Fibroblast of lung (primary cell): Measurements from ENCODE around the gene PGA4. TPM values are rescaled to one million over a fixed set of nuclear protein-coding genes. Genes with fewer than 3 reads are reported as not detected.
"Not testable (repeated sequence)": the region's sequence is repeated elsewhere in the genome, so short reads cannot be mapped to it uniquely, and the experiment has no call there.

ENCODE experiments used
- DNase-seq, 2 donors: peaks; one replicate each; pipeline versions ENCODE4 v3.0.0 to v3.0.0-alpha.2; 2010; ENCODE audit warnings: low read depth in 2 of 2
- H2AFZ ChIP-seq: 2 replicates; pipeline ENCODE4 v1.5.1; 2012; ENCODE audit warnings: low read length, control low read depth, inconsistent platforms
- H3K27ac ChIP-seq: 2 replicates; pipeline ENCODE4 v1.5.1; 2011; ENCODE audit warnings: low read length, control low read depth; ENCODE audit not compliant: insufficient read depth
- H3K27me3 ChIP-seq: 2 replicates; pipeline ENCODE4 v1.5.1; 2011; ENCODE audit warnings: mild to moderate bottlenecking, low read length; ENCODE audit not compliant: control insufficient read depth, insufficient read depth
- H3K36me3 ChIP-seq: 2 replicates; pipeline ENCODE4 v1.5.1; 2011; ENCODE audit warnings: low read length; ENCODE audit not compliant: control insufficient read depth, insufficient read depth
- H3K4me1 ChIP-seq: 2 replicates; pipeline ENCODE4 v1.5.1; 2011; ENCODE audit warnings: low read length; ENCODE audit not compliant: control insufficient read depth, insufficient read depth; ENCODE audit errors: extremely low read depth
- H3K4me2 ChIP-seq: 2 replicates; pipeline ENCODE4 v1.5.1; 2011; ENCODE audit warnings: low read length, control low read depth; ENCODE audit not compliant: insufficient read depth; ENCODE audit errors: extremely low read depth
- H3K4me3 ChIP-seq, 4 experiments: fragments of 200-600 bp in 1 of 4; sonication (generic) in 1 of 4; replicated peaks in 1 of 4; 2 replicates each; pipeline ENCODE4 v1.5.1; 2011 to 2016; ENCODE audit warnings: low read length in 4 of 4, low read depth in 3 of 4, mild to moderate bottlenecking in 3 of 4, control low read depth in 2 of 4, inconsistent platforms in 1 of 4, mixed read lengths in 1 of 4; ENCODE audit not compliant: insufficient read depth in 1 of 4; ENCODE audit errors: control extremely low read depth in 1 of 4
- H3K79me2 ChIP-seq: 2 replicates; pipeline ENCODE4 v1.5.1; 2012; ENCODE audit warnings: mild to moderate bottlenecking, low read length, inconsistent platforms; ENCODE audit not compliant: control insufficient read depth, insufficient read depth
- H3K9ac ChIP-seq: 2 replicates; pipeline ENCODE4 v1.5.1; 2011; ENCODE audit warnings: mild to moderate bottlenecking, low read length, control low read depth; ENCODE audit not compliant: insufficient read depth
- H3K9me3 ChIP-seq: 2 replicates; pipeline ENCODE4 v1.5.1; 2012; ENCODE audit warnings: low read depth, low read length; ENCODE audit not compliant: control insufficient read depth, insufficient read depth
- H4K20me1 ChIP-seq: 2 replicates; pipeline ENCODE4 v1.5.1; 2011; ENCODE audit warnings: low read length; ENCODE audit not compliant: control insufficient read depth, insufficient read depth; ENCODE audit errors: extremely low read depth
- polyA plus RNA-seq, 2 donors: library from polyadenylated mRNA; depleted of rRNA in 1 of 2; stranded (reverse) in 1 of 2; unstranded in 1 of 2; fragments of >200 nt; gene quantifications; 2 replicates each; pipeline ENCODE4 v1.2.1, GENCODE V29; 2011 to 2012; ENCODE audit warnings: missing spikeins in 1 of 2
- total RNA-seq: library from RNA; depleted of rRNA; stranded (reverse); fragments of >200 nt; gene quantifications from 2 replicates; pipeline ENCODE4 v1.2.1, GENCODE V29; 2014

Gene PGA4
- total and polyA plus RNA-seq, 2 donors (not counting 1 experiment from before 2014, with no cell fraction given): 0.28 to 2.3 TPM

DNA sequence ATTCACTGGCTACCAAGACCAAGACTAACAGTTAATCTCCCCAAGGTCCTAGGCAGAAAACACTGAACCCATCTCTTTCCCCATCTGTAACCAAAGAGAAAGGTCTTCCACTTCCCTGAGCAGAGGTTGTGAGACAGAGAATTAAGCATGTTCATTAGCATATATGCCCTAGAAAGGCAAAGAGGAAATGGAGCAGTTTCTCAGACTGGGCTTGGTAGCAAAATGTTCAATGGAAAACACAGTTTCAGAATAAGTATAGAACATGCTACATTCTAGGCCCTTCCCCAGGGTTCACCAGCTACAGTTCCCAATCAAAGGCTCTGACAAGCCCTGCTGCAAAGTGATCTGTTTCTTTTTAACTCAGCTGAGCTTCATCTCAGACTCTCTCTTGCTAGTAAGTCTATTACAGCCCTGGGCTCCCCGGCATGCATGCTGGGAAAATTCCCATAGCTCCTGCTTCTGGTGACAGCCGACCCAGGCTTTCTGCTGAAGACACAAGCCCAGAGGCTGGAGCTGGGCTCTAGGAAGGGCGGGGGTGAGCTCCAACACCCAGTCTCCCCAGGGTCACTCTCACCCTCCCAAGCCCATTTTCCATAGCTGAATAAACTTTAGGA lies 8.3 kb upstream of the PGA4 start:
- H3K9ac ChIP-seq, H3K27ac ChIP-seq, H3K36me3 ChIP-seq, H3K27me3 ChIP-seq, H2AFZ ChIP-seq, H3K79me2 ChIP-seq, H3K4me3 ChIP-seq, DNase-seq, H3K9me3 ChIP-seq, H4K20me1 ChIP-seq, H3K4me2 ChIP-seq, H3K4me1 ChIP-seq: not testable (repeated sequence)

DNA sequence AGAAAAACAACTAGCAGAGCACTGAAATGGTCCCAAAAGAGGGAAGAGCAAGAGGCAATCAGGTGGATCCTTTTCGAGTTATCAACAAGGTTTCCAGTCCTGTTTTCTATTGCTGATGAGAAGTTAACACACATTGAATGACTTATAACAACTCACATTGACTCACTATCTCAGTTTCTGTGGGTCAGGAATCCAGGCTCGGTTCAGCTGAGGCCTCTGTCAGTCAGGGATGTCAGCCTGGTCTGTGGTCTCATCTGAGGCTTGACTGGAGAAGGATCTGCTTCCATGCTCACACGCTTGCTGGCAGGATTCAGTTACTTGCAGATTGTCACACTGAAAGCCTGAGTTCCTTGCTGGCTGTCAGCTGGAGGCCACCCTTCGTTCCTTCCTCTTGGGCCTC lies 3.8 kb upstream of the PGA4 start:
- H3K27ac ChIP-seq, H3K4me3 ChIP-seq, H2AFZ ChIP-seq, H3K4me1 ChIP-seq, H3K4me2 ChIP-seq, H3K79me2 ChIP-seq, H3K27me3 ChIP-seq, H3K9me3 ChIP-seq, DNase-seq, H4K20me1 ChIP-seq, H3K36me3 ChIP-seq, H3K9ac ChIP-seq: not testable (repeated sequence)

DNA sequence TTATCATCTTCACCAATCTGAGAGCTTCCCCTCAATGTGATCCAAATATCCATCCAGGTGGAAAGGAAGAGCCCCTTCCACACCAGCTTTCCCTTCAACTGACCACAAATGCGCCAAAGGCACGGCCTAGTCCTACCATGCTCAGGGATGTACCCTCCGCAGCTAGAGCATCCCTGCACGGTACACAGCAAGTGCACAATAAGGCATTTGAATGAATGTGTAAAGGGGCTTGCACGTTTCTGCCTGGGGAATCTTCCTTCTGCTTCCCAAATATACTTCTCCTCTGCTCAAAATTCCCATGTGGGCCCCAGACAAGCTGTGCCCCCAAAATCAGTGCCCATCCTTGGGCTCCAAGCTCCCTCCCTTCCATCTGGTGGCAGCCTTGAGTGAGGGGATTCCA lies 3.1 kb upstream of the PGA4 start:
- H3K4me1 ChIP-seq, H3K4me2 ChIP-seq, H3K79me2 ChIP-seq, H3K9me3 ChIP-seq, H2AFZ ChIP-seq, DNase-seq, H4K20me1 ChIP-seq, H3K4me3 ChIP-seq, H3K9ac ChIP-seq, H3K27me3 ChIP-seq, H3K36me3 ChIP-seq, H3K27ac ChIP-seq: not testable (repeated sequence)

DNA sequence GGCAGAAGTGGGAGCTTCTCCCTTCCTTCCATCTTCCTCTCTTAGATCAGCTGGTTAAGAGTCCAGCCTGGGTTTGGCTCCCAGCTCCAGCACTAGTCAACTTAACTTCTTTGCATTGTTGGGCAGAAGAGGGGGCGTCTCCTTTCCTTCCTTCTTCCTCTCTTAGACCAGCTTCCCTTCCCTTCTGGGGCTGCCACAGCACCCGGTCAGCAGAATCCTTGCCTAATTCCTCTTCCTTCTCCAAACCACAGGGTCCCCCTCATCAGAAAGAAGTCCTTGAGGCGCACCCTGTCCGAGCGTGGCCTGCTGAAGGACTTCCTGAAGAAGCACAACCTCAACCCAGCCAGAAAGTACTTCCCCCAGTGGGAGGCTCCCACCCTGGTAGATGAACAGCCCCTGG lies 545 bp downstream of the PGA4 start:
- H3K9ac ChIP-seq, H3K4me2 ChIP-seq, DNase-seq, H3K36me3 ChIP-seq, H3K9me3 ChIP-seq, H4K20me1 ChIP-seq, H2AFZ ChIP-seq, H3K4me1 ChIP-seq, H3K79me2 ChIP-seq, H3K4me3 ChIP-seq, H3K27ac ChIP-seq, H3K27me3 ChIP-seq: not testable (repeated sequence)

DNA sequence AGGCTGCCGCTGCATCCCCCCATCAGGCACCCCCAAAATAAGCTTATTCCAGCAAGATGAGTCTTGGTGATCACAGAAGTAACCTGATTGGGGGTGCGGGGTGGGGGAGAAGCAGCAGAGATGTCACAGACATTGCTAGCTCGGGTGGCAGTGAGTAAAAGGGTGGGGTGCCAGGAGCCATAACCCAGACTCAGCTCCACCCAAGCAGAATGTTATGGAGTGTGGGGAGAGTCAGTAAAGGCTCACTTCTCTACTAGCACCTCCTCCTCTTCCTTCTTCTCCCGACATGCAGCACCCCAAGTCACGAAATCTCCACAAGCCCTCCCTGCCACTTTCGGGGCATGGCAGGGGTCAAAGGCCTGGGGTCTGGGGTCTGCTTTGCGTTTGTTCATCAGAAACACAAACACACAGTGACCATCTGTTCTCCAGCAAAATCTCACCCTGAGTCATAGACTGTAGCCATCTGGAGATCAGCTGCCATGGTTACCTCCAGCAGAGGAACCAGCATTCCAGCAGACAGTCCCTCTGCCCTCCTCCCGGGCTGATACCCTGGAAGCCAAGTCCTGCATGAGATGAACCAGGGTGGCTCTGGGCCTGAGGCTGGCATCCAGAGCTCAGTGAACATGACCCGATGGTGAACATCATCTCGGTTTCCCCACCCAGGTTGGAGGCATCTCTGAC lies 4.5 kb downstream of the PGA4 start:
- not testable (repeated sequence) for H4K20me1 ChIP-seq, H3K4me1 ChIP-seq, DNase-seq, H3K27me3 ChIP-seq, H2AFZ ChIP-seq, H3K36me3 ChIP-seq, H3K4me3 ChIP-seq, H3K4me2 ChIP-seq, H3K9ac ChIP-seq, H3K27ac ChIP-seq, H3K9me3 ChIP-seq, H3K79me2 ChIP-seq

DNA sequence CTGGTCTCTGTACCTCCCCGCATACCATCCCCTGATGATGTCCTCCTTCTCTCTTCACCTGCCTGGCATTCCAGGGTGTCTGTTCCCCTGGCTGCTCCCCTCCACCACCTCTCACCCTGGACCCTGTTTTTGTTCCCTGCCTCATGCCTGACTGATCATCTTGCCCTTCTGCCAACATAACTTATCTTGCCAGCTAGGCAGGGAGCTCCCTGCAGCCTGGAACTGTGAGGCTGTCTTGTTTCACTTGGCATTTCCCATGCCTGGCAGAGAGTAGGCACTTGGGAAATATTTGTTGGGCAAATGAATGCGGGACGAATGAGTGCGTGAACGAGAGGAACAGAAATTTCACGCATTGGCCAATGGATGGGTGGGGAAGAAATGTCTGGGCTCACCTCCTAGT lies 7.3 kb downstream of the PGA4 start:
- not testable (repeated sequence) for H3K79me2 ChIP-seq, H2AFZ ChIP-seq, H3K4me2 ChIP-seq, DNase-seq, H3K9ac ChIP-seq, H3K9me3 ChIP-seq, H3K4me1 ChIP-seq, H3K27me3 ChIP-seq, H3K4me3 ChIP-seq, H4K20me1 ChIP-seq, H3K36me3 ChIP-seq, H3K27ac ChIP-seq

DNA sequence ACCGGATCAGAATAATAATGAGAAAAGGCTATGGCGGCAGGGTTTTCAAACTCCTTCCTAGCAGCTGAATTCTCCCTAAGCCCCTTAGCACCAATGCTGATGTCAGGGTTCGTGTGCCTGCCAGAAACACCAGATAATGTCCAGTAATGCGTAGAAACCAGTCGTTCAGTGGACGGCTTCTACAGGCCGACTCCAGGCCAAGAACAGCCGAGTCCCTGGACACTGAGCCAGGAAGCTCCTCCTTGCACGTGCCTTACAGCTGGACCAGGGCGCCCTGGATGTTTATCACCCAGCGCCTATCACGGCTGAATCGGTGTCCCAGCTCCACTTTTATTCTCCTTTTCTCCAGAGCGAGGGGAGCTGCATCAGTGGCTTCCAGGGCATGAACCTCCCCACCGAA lies 8.9 kb downstream of the PGA4 start:
- not testable (repeated sequence) for H3K27ac ChIP-seq, H2AFZ ChIP-seq, H3K4me1 ChIP-seq

More for the DNA sequence above, 8.9 kb downstream of the PGA4 start:
- not testable (repeated sequence) for H3K36me3 ChIP-seq, H3K27me3 ChIP-seq, H3K4me2 ChIP-seq, H3K9me3 ChIP-seq, H3K9ac ChIP-seq, DNase-seq, H3K4me3 ChIP-seq, H3K79me2 ChIP-seq, H4K20me1 ChIP-seq
